ENCODE results near the gene NT5C1A. TPM values are rescaled to one million over a fixed set of nuclear protein-coding genes. Genes with fewer than 3 reads are reported as not detected.

NT5C1A gene
- polyA plus RNA-seq = not detected in 2 replicates

GRCh38 chr1:39671793-39672550 lies at the start of gene NT5C1A:
Gene NT5C1A, minus strand, starts transcription at chr1:39672107. Its CDS starts 69 bp downstream, at chr1:39672038.

DNA sequence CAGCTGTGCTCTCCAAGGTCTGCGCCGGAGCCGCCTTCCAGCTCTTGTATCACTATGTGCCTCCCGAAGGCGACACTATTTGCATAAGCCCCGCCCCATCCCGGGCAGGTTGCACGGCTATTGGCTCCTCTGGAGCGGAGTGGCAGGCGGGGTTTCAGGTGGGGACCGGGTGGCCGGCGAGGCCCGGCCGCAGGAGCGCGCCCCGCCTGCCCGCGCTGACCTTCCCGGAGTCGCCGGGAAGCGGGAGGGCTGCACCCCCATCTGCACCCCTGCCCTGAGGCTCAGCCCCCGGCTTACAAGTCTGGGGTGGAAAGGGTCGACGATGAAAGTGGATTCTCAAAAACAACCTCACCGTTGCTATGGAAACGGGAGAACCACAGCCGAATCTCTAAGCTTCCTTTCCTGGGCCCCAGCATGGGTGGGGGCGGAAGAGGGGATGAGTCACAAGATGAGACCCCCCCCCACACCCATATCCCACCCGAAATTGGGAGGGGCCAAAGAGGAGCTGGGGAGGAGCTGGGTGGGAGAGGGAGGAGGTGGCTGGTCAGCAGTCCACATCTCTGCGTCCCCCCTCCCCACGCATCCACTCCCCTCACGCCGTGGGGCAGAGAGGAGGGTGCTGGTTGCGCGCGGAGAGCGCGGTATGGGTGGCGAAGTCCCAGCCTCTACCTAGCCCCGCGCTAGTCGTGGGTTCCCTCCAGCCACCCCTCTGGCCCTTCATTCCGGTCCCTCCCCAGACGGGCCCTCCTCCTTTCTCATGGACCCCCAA lies 19.7 kb upstream of the NT5C1A start, which contains the start of gene HPCAL4:
TSS of gene HPCAL4 (minus strand) at position 51 of the 769 bp plus-strand sequence. CDS start 6,830 bp downstream, outside the sequence.

DNA sequence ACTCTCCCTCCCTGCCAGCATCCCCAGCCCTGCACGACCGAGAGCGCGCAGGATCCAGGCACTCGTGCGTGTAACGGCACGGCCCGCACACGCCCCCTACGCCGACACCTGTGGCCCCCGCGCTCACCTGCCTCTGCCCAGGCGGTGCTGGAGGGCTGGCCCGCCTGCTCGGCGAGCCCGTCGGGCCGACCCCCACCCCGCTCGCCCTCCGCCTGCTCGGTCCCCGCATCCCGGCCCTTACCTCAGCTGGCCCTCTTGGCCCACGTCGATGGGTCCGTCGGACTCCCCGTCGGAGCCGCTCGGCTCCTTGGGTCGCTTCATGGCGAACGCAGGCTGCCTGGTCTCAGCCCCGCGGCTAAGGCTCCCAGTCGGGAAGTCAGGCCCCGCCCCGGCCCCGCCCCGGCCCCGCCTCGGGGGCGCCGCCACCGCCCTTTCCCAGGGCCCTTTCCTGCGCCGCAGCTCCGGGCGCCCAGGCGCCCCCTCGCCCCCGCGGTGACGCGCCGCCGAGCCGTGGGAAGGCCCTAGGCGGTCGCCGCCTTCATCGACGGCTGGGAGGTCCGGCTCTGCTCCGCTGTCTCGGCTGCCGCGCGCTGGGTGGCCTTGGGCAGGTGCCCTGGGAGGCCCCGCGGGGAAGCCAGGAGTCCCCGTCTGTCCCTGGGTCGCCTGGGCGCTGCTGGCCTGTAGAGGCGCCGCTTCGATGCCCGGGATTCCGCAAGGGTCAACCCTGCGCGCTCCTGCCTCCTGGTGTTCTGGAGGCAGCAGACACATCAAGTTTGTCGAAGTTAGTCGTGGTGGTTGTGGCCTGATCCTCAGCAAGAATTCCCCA lies 32.4 kb downstream of the NT5C1A start, which contains the start of gene HEYL:
TSS of gene HEYL (minus strand) at position 339 of the 826 bp plus-strand sequence. CDS start at position 321, 18 bp downstream.

Other genes starting within 250 kb of the NT5C1A start
- not detected in 2 replicates for gene BMP8A, start 180.5 kb downstream of the NT5C1A start, polyA plus RNA-seq
- gene PABPC4, start 95.3 kb downstream of the NT5C1A start, polyA plus RNA-seq = 9.6 and 38.2 TPM in 2 replicates
- gene HEYL, start 32.5 kb downstream of the NT5C1A start, polyA plus RNA-seq = not detected in 2 replicates
- 1.7 and 5.2 TPM in 2 replicates for gene HPCAL4, start 19.3 kb upstream of the NT5C1A start, polyA plus RNA-seq
- 33.6 and 61.4 TPM in 2 replicates for gene PPIE, start 66.8 kb upstream of the NT5C1A start, polyA plus RNA-seq
- not detected in 2 replicates for gene OXCT2, start 99.2 kb upstream of the NT5C1A start, polyA plus RNA-seq
- not detected in 2 replicates for gene BMP8B, start 116.8 kb upstream of the NT5C1A start, polyA plus RNA-seq
- 8.1 and 9.9 TPM in 2 replicates for gene TRIT1, start 211.4 kb upstream of the NT5C1A start, polyA plus RNA-seq
- gene MYCL, start 229.8 kb upstream of the NT5C1A start, polyA plus RNA-seq = not detected in 2 replicates